Small intestine (tissue), 7 donors: ENCODE data around the gene SHANK3. TPM values are rescaled to one million over a fixed set of nuclear protein-coding genes. Genes with fewer than 3 reads are reported as not detected.
"Not testable (repeated sequence)": the region's sequence is repeated elsewhere in the genome, so short reads cannot be mapped to it uniquely, and the experiment has no call there.

ENCODE experiments used
- DNase-seq, 2 donors: peaks; one replicate each; pipeline versions ENCODE4 v3.0.0 to v3.0.0-alpha.2; 2013
- FAIRE-seq: peaks from 2 replicates; lab custom pipeline; 2012; peaks lifted over from hg19 to GRCh38; lab: Jason Lieb, UNC
- H3K27ac ChIP-seq, 3 donors: one replicate each; pipeline ENCODE4 v1.5.1; 2013; ENCODE audit warnings: low read length in 2 of 3, mild to moderate bottlenecking in 2 of 3, control low read depth in 1 of 3, inconsistent platforms in 1 of 3, low read depth in 1 of 3, moderate library complexity in 1 of 3
- H3K27me3 ChIP-seq, 3 donors: one replicate each; pipeline ENCODE4 v1.6.1; 2013; ENCODE audit warnings: low read length in 3 of 3, inconsistent platforms in 1 of 3; ENCODE audit not compliant: control insufficient read depth in 3 of 3, insufficient read depth in 3 of 3
- H3K36me3 ChIP-seq, 3 donors: one replicate each; pipeline ENCODE4 v1.6.1; 2013; ENCODE audit warnings: low read length in 3 of 3, inconsistent platforms in 1 of 3, low read depth in 1 of 3, mild to moderate bottlenecking in 1 of 3, moderate library complexity in 1 of 3; ENCODE audit not compliant: control insufficient read depth in 3 of 3, insufficient read depth in 2 of 3
- H3K4me1 ChIP-seq, 3 donors: one replicate each; pipeline ENCODE4 v1.6.1; 2013; ENCODE audit warnings: low read length in 2 of 3, inconsistent platforms in 1 of 3, low read depth in 1 of 3, mild to moderate bottlenecking in 1 of 3, moderate library complexity in 1 of 3; ENCODE audit not compliant: control insufficient read depth in 3 of 3, insufficient read depth in 2 of 3
- H3K4me3 ChIP-seq, 3 donors: one replicate each; pipeline ENCODE4 v1.5.1; 2013; ENCODE audit warnings: low read length in 3 of 3, control low read depth in 1 of 3, inconsistent platforms in 1 of 3, low read depth in 1 of 3, mild to moderate bottlenecking in 1 of 3, moderate library complexity in 1 of 3
- H3K9me3 ChIP-seq, 2 donors: one replicate each; pipeline ENCODE4 v1.6.1; 2013; ENCODE audit warnings: low read depth in 1 of 2, low read length in 1 of 2; ENCODE audit not compliant: control insufficient read depth in 2 of 2, insufficient read depth in 1 of 2
- WGBS, 3 donors: extraction: QIAGEN DNeasy Blood & Tissue Kit; methylation state at CpG; one replicate each; pipeline ENCODE4 v1.1.7; 2013; 5-methylcytosine and 5-hydroxymethylcytosine counted together
- polyA plus RNA-seq, 4 donors: library from polyadenylated mRNA; stranded (reverse) in 3 of 4; unstranded in 1 of 4; fragments of 200-250 nt in 3 of 4; fragments of 120-200 nt in 1 of 4; gene quantifications; one replicate each; pipeline versions ENCODE4 v1.2.1 to v1.2.3, GENCODE V29; 2013
- donor health status: healthy with polysubstance abuse.
- donor health status: control.
- donor health status: control.
- donor health status: Bipolar disorder and iron deficiency.
- donor health status: healthy.

Gene SHANK3
- polyA plus RNA-seq, 4 donors: 0.27 to 19.6 (median 5.2) TPM

GRCh38 chr22:50657925-50658324, 14.7 kb upstream of the SHANK3 start:
- H3K36me3 ChIP-seq: no peaks in the 10 kb centered on the region
- no peak for DNase-seq
- H3K27me3 ChIP-seq: peaks cover 0 to 2% (median 0%) of the 10 kb centered on the region in 3 donors
- no peaks in the 10 kb centered on the region for H3K4me1 ChIP-seq
- no peak for FAIRE-seq
- H3K9me3 ChIP-seq: no peaks in the 10 kb centered on the region
- H3K4me3 ChIP-seq: no peak overlapping the region
- WGBS, 3 donors: 66 to 74% (median 71%) methylated on average over 4 of the region's 4 CpGs
- no peak overlapping the region for H3K27ac ChIP-seq

- H3K36me3 ChIP-seq, FAIRE-seq, H3K27ac ChIP-seq, H3K27me3 ChIP-seq, DNase-seq, H3K4me3 ChIP-seq, H3K9me3 ChIP-seq, H3K4me1 ChIP-seq: not testable (repeated sequence)
- WGBS, 3 donors: 73 to 87% (median 82%) methylated on average over 7 of the region's 7 CpGs
Observed at GRCh38 chr22:50659711-50660110, 12.9 kb upstream of the SHANK3 start.

GRCh38 chr22:50660306-50660705, 12.3 kb upstream of the SHANK3 start:
- Histone ChIP-seq H3K9me3 (no peaks in the 10 kb centered on the region), H3K27me3 (peaks cover 0 to 2% (median 0%) of the 10 kb centered on the region in 3 donors), H3K36me3 (no peaks in the 10 kb centered on the region), H3K4me3 (no peak overlapping the region), H3K4me1 (no peaks in the 10 kb centered on the region), H3K27ac (no peak overlapping the region)
- DNase-seq (no peak), FAIRE-seq (no peak)

- Histone ChIP-seq H3K4me3 (no peak overlapping the region), H3K36me3 (no peaks in the 10 kb centered on the region), H3K9me3 (no peaks in the 10 kb centered on the region), H3K27ac (no peak overlapping the region), H3K27me3 (peaks cover 0 to 1% (median 0%) of the 10 kb centered on the region in 3 donors), H3K4me1 (no peaks in the 10 kb centered on the region)
- DNase-seq (no peak), FAIRE-seq (no peak)
- WGBS, 3 donors: 88 to 94% (median 92%) methylated on average over 12 of the region's 12 CpGs
Observed at GRCh38 chr22:50665212-50665611, 7.4 kb upstream of the SHANK3 start.

- WGBS, 3 donors: 51 to 60% (median 54%) methylated on average over 2 of the region's 2 CpGs
- FAIRE-seq: no peak
- no peaks in the 10 kb centered on the region for H3K4me1 ChIP-seq
- H3K27ac ChIP-seq: no peak overlapping the region
- no peaks in the 10 kb centered on the region for H3K36me3 ChIP-seq
- DNase-seq: peak in 1 of 2 donors; percentile 19
- H3K9me3 ChIP-seq: no peaks in the 10 kb centered on the region
- H3K4me3 ChIP-seq: no peak overlapping the region
- H3K27me3 ChIP-seq: peaks cover 0 to 5% (median 3%) of the 10 kb centered on the region in 3 donors
Observed at GRCh38 chr22:50665738-50666137, 6.9 kb upstream of the SHANK3 start.

- Histone ChIP-seq H3K27ac (peak overlapping the region in 1 of 3 donors; percentile 64), H3K27me3 (peaks cover 7 to 30% (median 23%) of the 10 kb centered on the region in 3 donors), H3K36me3 (peaks cover 0 to under 1% (median 0%) of the 10 kb centered on the region in 3 donors), H3K4me1 (no peaks in the 10 kb centered on the region), H3K9me3 (peaks cover 0 to 5% of the 10 kb centered on the region in 2 donors), H3K4me3 (no peak overlapping the region)
- FAIRE-seq (no peak), DNase-seq (no peak)
- 46 to 70% (median 66%) methylated on average over 4 of the region's 4 CpGs for WGBS, 3 donors
Observed at GRCh38 chr22:50670513-50670912, 2.1 kb upstream of the SHANK3 start.

- H3K4me3 ChIP-seq: no peak overlapping the region
- FAIRE-seq (no peak), DNase-seq (no peak)
- no peaks in the 10 kb centered on the region for H3K4me1 ChIP-seq
- H3K27me3 ChIP-seq: peaks cover 11 to 35% (median 27%) of the 10 kb centered on the region in 3 donors
- peaks cover 0 to 5% of the 10 kb centered on the region in 2 donors for H3K9me3 ChIP-seq
- whole genome bisulfite sequencing, 3 donors: 48 to 57% (median 52%) methylated on average over 10 of the region's 10 CpGs
- H3K36me3 ChIP-seq: peaks cover 0 to 2% (median 0%) of the 10 kb centered on the region in 3 donors
- H3K27ac ChIP-seq: peak overlapping the region in 1 of 3 donors; percentile 71
Observed at GRCh38 chr22:50670914-50671538, 1.6 kb upstream of the SHANK3 start.

- Histone ChIP-seq H3K4me3 (no peak overlapping the region), H3K27ac (peak overlapping the region in 1 of 3 donors; percentile 71), H3K36me3 (peaks cover 0 to 2% (median 0%) of the 10 kb centered on the region in 3 donors), H3K4me1 (no peaks in the 10 kb centered on the region), H3K9me3 (peaks cover 0 to 5% of the 10 kb centered on the region in 2 donors), H3K27me3 (peaks cover 11 to 37% (median 27%) of the 10 kb centered on the region in 3 donors)
- no peak for FAIRE-seq
- 59 to 66% (median 62%) methylated on average over 10 to 11 of the region's 11 CpGs for WGBS, 3 donors
- no peak for DNase-seq
Observed at GRCh38 chr22:50671641-50672040, 982 bp upstream of the SHANK3 start.
